HEK293 (cell line): ENCODE measurements around the gene CFAP97D2.

Experiments used
- CTCF ChIA-PET: fragments of 350-600 bp; formaldehyde crosslinking; extraction: SDS; loops from one replicate; lab custom pipeline; 2021; ENCODE audit warnings: antibody characterized with exemption; lab: Yijun Ruan, JAX
- POLR2A ChIA-PET: fragments of 300-600 bp; formaldehyde crosslinking; extraction: SDS; loops from one replicate; lab custom pipeline; 2020; ENCODE audit warnings: antibody characterized with exemption, inconsistent platforms; lab: Yijun Ruan, JAX
- H3K27ac ChIP-seq: fragments of 200-500 bp; sonication (Bioruptor generic); 2 replicates; pipeline ENCODE4 v1.5.1; 2014; ENCODE audit warnings: low read depth, low read length, control low read depth, inconsistent platforms; ENCODE audit errors: extremely low read depth
- H3K36me3 ChIP-seq, 2 experiments: fragments of 200-500 bp in 1 of 2; sonication (Bioruptor generic) in 1 of 2; 1 replicate in 1 of 2; 2 replicates in 1 of 2; pipeline ENCODE4 v1.5.1; 2014 to 2017; ENCODE audit warnings: inconsistent platforms in 2 of 2, low read length in 2 of 2; ENCODE audit not compliant: control insufficient read depth in 2 of 2, insufficient read depth in 1 of 2
- H3K4me1 ChIP-seq: fragments of 200-500 bp; sonication (Bioruptor generic); 2 replicates; pipeline ENCODE4 v1.5.1; 2014; ENCODE audit warnings: mild to moderate bottlenecking, low read length, inconsistent platforms; ENCODE audit not compliant: control insufficient read depth, insufficient read depth
- H3K4me3 ChIP-seq: 2 replicates; pipeline ENCODE4 v1.5.1; 2011; ENCODE audit warnings: low read depth, mild to moderate bottlenecking, control low read depth, low read length, moderate library complexity
- H3K9me3 ChIP-seq: fragments of 200-500 bp; sonication (Bioruptor generic); 2 replicates; pipeline ENCODE4 v1.5.1; 2014; ENCODE audit warnings: low read depth, low read length, inconsistent platforms; ENCODE audit not compliant: control insufficient read depth, insufficient read depth
- EGR2 ChIP-seq: fragments of 450-650 bp; formaldehyde crosslinking; IDR thresholded peaks from 2 replicates; pipeline ENCODE4 v1.5.1; 2016; ENCODE audit warnings: low read depth, missing biosample characterization, missing genetic modification characterization
- KLF16 ChIP-seq: fragments of 450-650 bp; formaldehyde crosslinking; IDR thresholded peaks from 2 replicates; pipeline ENCODE4 v1.5.1; 2017; ENCODE audit warnings: missing biosample characterization, missing genetic modification characterization
- KLF8 ChIP-seq: fragments of 450-650 bp; formaldehyde crosslinking; IDR thresholded peaks from 2 replicates; pipeline ENCODE4 v1.5.1; 2016; ENCODE audit warnings: missing biosample characterization, missing genetic modification characterization
- MEIS1 ChIP-seq: sonication (generic); formaldehyde crosslinking; IDR thresholded peaks from 2 replicates; pipeline ENCODE4 v1.8.1; 2022; ENCODE audit warnings: missing genetic modification reagents, mild to moderate bottlenecking, borderline replicate concordance
- REPIN1 ChIP-seq: fragments of 450-650 bp; formaldehyde crosslinking; IDR thresholded peaks from 2 replicates; pipeline ENCODE4 v1.5.1; 2017; ENCODE audit warnings: missing biosample characterization, missing genetic modification characterization, low read depth
- ZBTB17 ChIP-seq: fragments of 450-650 bp; formaldehyde crosslinking; IDR thresholded peaks from 2 replicates; pipeline ENCODE4 v1.5.1; 2016; ENCODE audit warnings: missing biosample characterization, missing genetic modification characterization
- ZEB2 ChIP-seq: fragments of 450-650 bp; formaldehyde crosslinking; IDR thresholded peaks from 2 replicates; pipeline ENCODE4 v1.5.1; 2016; ENCODE audit warnings: missing biosample characterization, missing genetic modification characterization
- ZFP69B ChIP-seq: fragments of 450-650 bp; formaldehyde crosslinking; IDR thresholded peaks from 2 replicates; pipeline ENCODE4 v1.5.1; 2016; ENCODE audit warnings: missing biosample characterization, missing genetic modification characterization
- ZIC2 ChIP-seq: fragments of 450-650 bp; formaldehyde crosslinking; IDR thresholded peaks from 2 replicates; pipeline ENCODE4 v1.5.1; 2016; ENCODE audit warnings: missing biosample characterization, missing genetic modification characterization
- ZNF211 ChIP-seq: fragments of 450-650 bp; formaldehyde crosslinking; IDR thresholded peaks from 2 replicates; pipeline ENCODE4 v1.5.1; 2016; ENCODE audit warnings: low read depth, missing biosample characterization, missing genetic modification characterization
- ZNF248 ChIP-seq: fragments of 450-650 bp; formaldehyde crosslinking; IDR thresholded peaks from 2 replicates; pipeline ENCODE4 v1.5.1; 2017; ENCODE audit warnings: missing biosample characterization, missing genetic modification characterization
- ZNF37A ChIP-seq: fragments of 450-650 bp; IDR thresholded peaks from 2 replicates; pipeline ENCODE4 v1.5.1; 2018; ENCODE audit warnings: missing biosample characterization, missing genetic modification characterization
- ZNF501 ChIP-seq: fragments of 450-650 bp; formaldehyde crosslinking; IDR thresholded peaks from 2 replicates; pipeline ENCODE4 v1.5.1; 2016; ENCODE audit warnings: missing biosample characterization, missing genetic modification characterization
- ZNF510 ChIP-seq: fragments of 450-650 bp; formaldehyde crosslinking; IDR thresholded peaks from 2 replicates; pipeline ENCODE4 v1.5.1; 2018; ENCODE audit warnings: mild to moderate bottlenecking, missing genetic modification characterization, missing biosample characterization; ENCODE audit not compliant: insufficient replicate concordance
- ZNF639 ChIP-seq: fragments of 450-650 bp; formaldehyde crosslinking; IDR thresholded peaks from 2 replicates; pipeline ENCODE4 v1.5.1; 2016; ENCODE audit warnings: missing biosample characterization, missing genetic modification characterization
- ZNF645 ChIP-seq: fragments of 450-650 bp; formaldehyde crosslinking; IDR thresholded peaks from 2 replicates; pipeline ENCODE4; 2016; ENCODE audit warnings: missing biosample characterization, missing genetic modification characterization
- ZSCAN23 ChIP-seq: fragments of 450-650 bp; formaldehyde crosslinking; IDR thresholded peaks from 2 replicates; pipeline ENCODE4 v1.5.1; 2016; ENCODE audit warnings: missing biosample characterization, missing genetic modification characterization
- ZSCAN5A ChIP-seq: fragments of 450-650 bp; formaldehyde crosslinking; IDR thresholded peaks from 2 replicates; pipeline ENCODE4 v1.5.1; 2016; ENCODE audit warnings: missing biosample characterization, missing genetic modification characterization
- TF ChIP-seq, protein P1 (sequence below): fragments of 450-650 bp; formaldehyde crosslinking; IDR thresholded peaks from 2 replicates; pipeline ENCODE4 v1.5.1; 2016; ENCODE audit warnings: missing biosample characterization, missing genetic modification characterization
- TF ChIP-seq, protein P2 (sequence below): fragments of 450-650 bp; formaldehyde crosslinking; IDR thresholded peaks from 2 replicates; pipeline ENCODE4 v1.5.1; 2016; ENCODE audit warnings: missing biosample characterization, missing genetic modification characterization
- TF ChIP-seq, protein P3 (sequence below): fragments of 450-650 bp; formaldehyde crosslinking; IDR thresholded peaks from 2 replicates; pipeline ENCODE4 v1.5.1; 2016; ENCODE audit warnings: missing biosample characterization, missing genetic modification characterization

Gene CFAP97D2

GRCh38 chr13:114228176-114228575 is 49.1 kb downstream of the CFAP97D2 start:
- Histone ChIP-seq H3K4me1 (no peaks in the 10 kb centered on the region), H3K9me3 (no peaks in the 10 kb centered on the region), H3K27ac (no peak overlapping the region), H3K4me3 (no peak overlapping the region), H3K36me3 (no peaks in the 10 kb centered on the region)
- POLR2A ChIA-PET: no interaction called here
- CTCF ChIA-PET: interaction anchor here (0.6 to 0.8 kb wide), 4 partner anchors 9 to 407 kb away, joined by 3 to 4 read pairs (median 3); no protein-coding TSS in a partner anchor
- TF ChIP-seq ZSCAN5A (tag by site-specific recombination): no peak
- no peak for TF ChIP-seq REPIN1 (tag by site-specific recombination)

DNA sequence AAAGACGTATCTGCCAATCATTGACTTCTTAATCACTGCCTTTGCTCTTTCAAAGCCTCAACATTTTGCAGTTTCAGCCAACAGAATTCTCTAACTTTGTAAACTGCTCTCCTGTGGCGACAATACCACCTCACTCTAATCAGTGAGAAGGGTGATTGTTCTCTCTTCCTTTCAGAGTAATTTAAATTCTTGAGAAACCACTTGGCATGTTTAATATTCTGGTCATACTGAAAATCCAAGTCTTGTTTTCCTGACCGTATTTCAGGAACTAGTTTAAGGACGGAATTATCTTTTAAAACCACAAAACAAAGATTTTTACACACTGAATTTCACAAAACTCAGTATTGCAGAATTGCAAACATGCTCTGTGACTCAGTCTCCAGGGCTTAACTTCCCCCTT is 50.4 kb downstream of the CFAP97D2 start:
- Histone ChIP-seq H3K9me3 (no peaks in the 10 kb centered on the region), H3K27ac (no peak overlapping the region), H3K4me1 (no peaks in the 10 kb centered on the region), H3K36me3 (no peaks in the 10 kb centered on the region), H3K4me3 (no peak overlapping the region)
- POLR2A ChIA-PET: no interaction called here
- TF ChIP-seq KLF8 (tag by site-specific recombination) (no peak), KLF16 (tag by site-specific recombination) (no peak), ZNF248 (tag by site-specific recombination) (no peak), ZNF639 (no peak), ZIC2 (tag by site-specific recombination) (no peak), ZNF211 (tag by site-specific recombination) (no peak), ZNF510 (no peak), ZNF501 (tag by site-specific recombination) (no peak)
- CTCF ChIA-PET: no interaction called here

DNA sequence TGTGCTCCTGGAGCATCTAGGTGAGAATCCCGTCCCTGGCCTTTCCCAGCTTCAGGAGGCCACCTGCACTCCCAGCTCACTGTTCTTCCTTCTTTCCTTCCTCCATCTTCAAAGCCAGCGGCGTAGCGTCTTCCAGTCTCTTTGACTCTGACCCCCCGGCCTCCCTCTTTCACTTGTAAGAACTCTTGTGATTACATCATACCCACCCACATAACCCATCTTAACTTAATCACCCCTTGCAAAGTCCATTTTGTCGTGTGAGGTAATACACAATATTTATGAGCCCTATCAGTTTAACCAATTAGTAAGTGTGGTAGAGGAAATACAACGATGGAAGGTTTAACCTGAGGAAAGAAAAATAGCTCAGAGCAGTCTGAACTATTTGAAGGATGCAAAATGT is 51.1 kb downstream of the CFAP97D2 start:
- Histone ChIP-seq H3K4me3 (no peak overlapping the region), H3K36me3 (no peaks in the 10 kb centered on the region), H3K4me1 (no peaks in the 10 kb centered on the region), H3K27ac (no peak overlapping the region), H3K9me3 (no peaks in the 10 kb centered on the region)
- POLR2A ChIA-PET: no interaction called here
- CTCF ChIA-PET: interaction anchor here (0.8 kb wide), 1 partner anchor 504 kb away, joined by 3 read pairs; no protein-coding TSS in a partner anchor
- TF ChIP-seq, protein P1, sequence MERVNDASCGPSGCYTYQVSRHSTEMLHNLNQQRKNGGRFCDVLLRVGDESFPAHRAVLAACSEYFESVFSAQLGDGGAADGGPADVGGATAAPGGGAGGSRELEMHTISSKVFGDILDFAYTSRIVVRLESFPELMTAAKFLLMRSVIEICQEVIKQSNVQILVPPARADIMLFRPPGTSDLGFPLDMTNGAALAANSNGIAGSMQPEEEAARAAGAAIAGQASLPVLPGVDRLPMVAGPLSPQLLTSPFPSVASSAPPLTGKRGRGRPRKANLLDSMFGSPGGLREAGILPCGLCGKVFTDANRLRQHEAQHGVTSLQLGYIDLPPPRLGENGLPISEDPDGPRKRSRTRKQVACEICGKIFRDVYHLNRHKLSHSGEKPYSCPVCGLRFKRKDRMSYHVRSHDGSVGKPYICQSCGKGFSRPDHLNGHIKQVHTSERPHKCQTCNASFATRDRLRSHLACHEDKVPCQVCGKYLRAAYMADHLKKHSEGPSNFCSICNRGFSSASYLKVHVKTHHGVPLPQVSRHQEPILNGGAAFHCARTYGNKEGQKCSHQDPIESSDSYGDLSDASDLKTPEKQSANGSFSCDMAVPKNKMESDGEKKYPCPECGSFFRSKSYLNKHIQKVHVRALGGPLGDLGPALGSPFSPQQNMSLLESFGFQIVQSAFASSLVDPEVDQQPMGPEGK (tag by site-specific recombination): peak; percentile 55
- no peak for TF ChIP-seq ZNF645 (tag by site-specific recombination)
- TF ChIP-seq ZFP69B (tag by site-specific recombination): 0 out of 2 replicates have a peak, but pooled peaks have one; percentile 28
- no peak for TF ChIP-seq MEIS1
- TF ChIP-seq ZSCAN5A (tag by site-specific recombination): no peak
- no peak for TF ChIP-seq ZNF37A
- TF ChIP-seq ZSCAN23 (tag by site-specific recombination): no peak
- TF ChIP-seq EGR2 (tag by site-specific recombination): peak; percentile 54
- TF ChIP-seq ZEB2: peak; percentile 59; the same call in 1 of the 2 replicates
- TF ChIP-seq, protein P2, sequence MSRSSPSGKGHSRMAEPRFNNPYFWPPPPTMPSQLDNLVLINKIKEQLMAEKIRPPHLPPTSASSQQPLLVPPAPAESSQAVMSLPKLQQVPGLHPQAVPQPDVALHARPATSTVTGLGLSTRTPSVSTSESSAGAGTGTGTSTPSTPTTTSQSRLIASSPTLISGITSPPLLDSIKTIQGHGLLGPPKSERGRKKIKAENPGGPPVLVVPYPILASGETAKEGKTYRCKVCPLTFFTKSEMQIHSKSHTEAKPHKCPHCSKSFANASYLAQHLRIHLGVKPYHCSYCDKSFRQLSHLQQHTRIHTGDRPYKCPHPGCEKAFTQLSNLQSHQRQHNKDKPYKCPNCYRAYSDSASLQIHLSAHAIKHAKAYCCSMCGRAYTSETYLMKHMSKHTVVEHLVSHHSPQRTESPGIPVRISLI (tag by site-specific recombination): no peak
- TF ChIP-seq ZBTB17 (tag by site-specific recombination): peak; percentile 41; the same call in 1 of the 2 replicates
- TF ChIP-seq, protein P3, sequence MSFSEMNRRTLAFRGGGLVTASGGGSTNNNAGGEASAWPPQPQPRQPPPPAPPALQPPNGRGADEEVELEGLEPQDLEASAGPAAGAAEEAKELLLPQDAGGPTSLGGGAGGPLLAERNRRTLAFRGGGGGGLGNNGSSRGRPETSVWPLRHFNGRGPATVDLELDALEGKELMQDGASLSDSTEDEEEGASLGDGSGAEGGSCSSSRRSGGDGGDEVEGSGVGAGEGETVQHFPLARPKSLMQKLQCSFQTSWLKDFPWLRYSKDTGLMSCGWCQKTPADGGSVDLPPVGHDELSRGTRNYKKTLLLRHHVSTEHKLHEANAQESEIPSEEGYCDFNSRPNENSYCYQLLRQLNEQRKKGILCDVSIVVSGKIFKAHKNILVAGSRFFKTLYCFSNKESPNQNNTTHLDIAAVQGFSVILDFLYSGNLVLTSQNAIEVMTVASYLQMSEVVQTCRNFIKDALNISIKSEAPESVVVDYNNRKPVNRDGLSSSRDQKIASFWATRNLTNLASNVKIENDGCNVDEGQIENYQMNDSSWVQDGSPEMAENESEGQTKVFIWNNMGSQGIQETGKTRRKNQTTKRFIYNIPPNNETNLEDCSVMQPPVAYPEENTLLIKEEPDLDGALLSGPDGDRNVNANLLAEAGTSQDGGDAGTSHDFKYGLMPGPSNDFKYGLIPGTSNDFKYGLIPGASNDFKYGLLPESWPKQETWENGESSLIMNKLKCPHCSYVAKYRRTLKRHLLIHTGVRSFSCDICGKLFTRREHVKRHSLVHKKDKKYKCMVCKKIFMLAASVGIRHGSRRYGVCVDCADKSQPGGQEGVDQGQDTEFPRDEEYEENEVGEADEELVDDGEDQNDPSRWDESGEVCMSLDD: no peak
